HG03575 (cell line): ENCODE data around the gene PARP15.
A peak's percentile ranks its signal among the peaks of the same experiment; 100 is the strongest.

Experiments used
- ATAC-seq: cut with Tn5 transposase; IDR thresholded peaks from one replicate; pipeline ENCODE4 v1.9.1; 2021; ENCODE audit not compliant: unreplicated experiment, insufficient number of reproducible peaks, low FRiP score; ENCODE audit errors: extremely low read depth

Gene PARP15

GRCh38 chr3:122577409-122578031, at the start of gene PARP15:
Gene PARP15 (plus strand): TSS chr3:122577650. CDS start chr3:122577668, 18 bp downstream.
- no peak for ATAC-seq

GRCh38 chr3:122530164-122530563, 47.3 kb upstream of the PARP15 start:
- ATAC-seq, result no peak

GRCh38 chr3:122533480-122533879, 44.0 kb upstream of the PARP15 start:
- no peak for ATAC-seq

- peak; percentile 92 for ATAC-seq
Observed at GRCh38 chr3:122533931-122534334, 43.5 kb upstream of the PARP15 start.

GRCh38 chr3:122535964-122536631, 41.4 kb upstream of the PARP15 start:
- ATAC-seq, result no peak

GRCh38 chr3:122536632-122537001, 40.8 kb upstream of the PARP15 start:
- ATAC-seq, result no peak

- ATAC-seq, result no peak
Observed at GRCh38 chr3:122538956-122539490, 38.4 kb upstream of the PARP15 start.

GRCh38 chr3:122546151-122546550, 31.3 kb upstream of the PARP15 start:
- ATAC-seq, result no peak

GRCh38 chr3:122548076-122548475, 29.4 kb upstream of the PARP15 start:
- no peak for ATAC-seq

GRCh38 chr3:122548619-122549018, 28.8 kb upstream of the PARP15 start:
- no peak for ATAC-seq

GRCh38 chr3:122553171-122553570, 24.3 kb upstream of the PARP15 start:
- ATAC-seq, result no peak

GRCh38 chr3:122555275-122556071, 22.0 kb upstream of the PARP15 start:
- ATAC-seq, result no peak

- ATAC-seq, result no peak
Observed at GRCh38 chr3:122557356-122557755, 20.1 kb upstream of the PARP15 start.

GRCh38 chr3:122558605-122559004, 18.8 kb upstream of the PARP15 start:
- no peak for ATAC-seq

GRCh38 chr3:122559906-122560305, 17.5 kb upstream of the PARP15 start:
- ATAC-seq, result no peak

- ATAC-seq, result no peak
Observed at GRCh38 chr3:122560680-122561079, 16.8 kb upstream of the PARP15 start.

- ATAC-seq, result no peak
Observed at GRCh38 chr3:122562923-122563716, 14.3 kb upstream of the PARP15 start.

- no peak for ATAC-seq
Observed at GRCh38 chr3:122563717-122564025, 13.8 kb upstream of the PARP15 start.

- no peak for ATAC-seq
Observed at GRCh38 chr3:122564155-122564912, 13.1 kb upstream of the PARP15 start, which contains the start of the genes DTX3L and PARP9. Gene DTX3L (plus strand): TSS chr3:122564338. CDS start chr3:122564427, 89 bp downstream. Gene PARP9 (minus strand): TSS chr3:122564300. CDS start chr3:122559620, 4,680 bp downstream.
